Stimulated activated CD8-positive, alpha-beta memory T cell treated with anti-CD3 and anti-CD28 coated beads, Interleukin-4, amount 100 ng/mL, for 4 hours (primary cell): ENCODE measurements around the gene CEP295NL.
A peak's percentile ranks its signal among the peaks of the same experiment; 100 is the strongest.
"Not testable (repeated sequence)": the region's sequence is repeated elsewhere in the genome, so short reads cannot be mapped to it uniquely, and the experiment has no call there.

Experiments
- DNase-seq, 2 donors: peaks; one replicate each; pipeline ENCODE4 v3.0.0-alpha.2; 2020; ENCODE audit warnings: low read depth in 2 of 2, low spot score in 1 of 2

The CEP295NL gene

DNA sequence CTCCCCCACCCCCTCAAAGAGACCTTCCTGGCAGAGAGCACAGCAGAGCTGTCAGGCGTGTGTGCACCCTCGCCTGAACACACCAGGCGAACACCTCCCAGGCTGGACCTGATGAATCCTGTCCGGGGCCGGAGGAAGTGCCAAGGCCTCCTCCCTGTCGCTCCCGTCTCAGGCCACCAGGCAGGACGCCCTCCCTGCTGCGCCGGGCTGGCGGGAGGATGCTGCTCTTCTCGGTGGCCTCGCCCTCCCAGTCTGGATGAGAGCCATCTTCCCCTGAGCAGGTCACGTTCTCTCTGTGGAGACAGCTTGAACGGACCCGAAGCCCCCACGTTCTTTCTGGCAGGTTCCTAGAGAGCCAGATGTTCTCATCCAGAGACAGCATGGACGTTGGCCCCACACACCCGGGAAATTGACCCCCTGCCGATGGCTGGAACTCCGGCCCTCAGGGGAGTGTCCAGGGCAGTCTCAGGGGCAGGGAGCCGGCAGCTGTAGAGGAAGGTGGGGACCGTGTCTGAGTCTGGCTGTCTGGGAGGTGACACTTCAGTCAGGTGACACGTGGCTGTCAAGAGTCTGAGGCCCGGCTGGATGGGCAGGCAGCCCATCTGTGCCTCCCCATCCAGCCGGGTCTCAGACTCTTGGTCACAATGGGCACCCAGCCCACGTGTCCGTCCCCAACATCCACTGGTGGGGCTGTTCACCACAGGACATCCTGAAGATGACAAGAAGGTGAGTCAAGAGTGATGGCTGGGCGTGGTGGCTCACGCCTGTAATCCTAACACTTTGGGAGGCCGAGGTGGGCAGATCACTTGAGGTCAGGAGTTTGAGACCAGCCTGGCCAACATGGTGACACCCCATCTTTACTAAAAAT lies 27.1 kb upstream of the CEP295NL start:
- DNase-seq = no peak

DNA sequence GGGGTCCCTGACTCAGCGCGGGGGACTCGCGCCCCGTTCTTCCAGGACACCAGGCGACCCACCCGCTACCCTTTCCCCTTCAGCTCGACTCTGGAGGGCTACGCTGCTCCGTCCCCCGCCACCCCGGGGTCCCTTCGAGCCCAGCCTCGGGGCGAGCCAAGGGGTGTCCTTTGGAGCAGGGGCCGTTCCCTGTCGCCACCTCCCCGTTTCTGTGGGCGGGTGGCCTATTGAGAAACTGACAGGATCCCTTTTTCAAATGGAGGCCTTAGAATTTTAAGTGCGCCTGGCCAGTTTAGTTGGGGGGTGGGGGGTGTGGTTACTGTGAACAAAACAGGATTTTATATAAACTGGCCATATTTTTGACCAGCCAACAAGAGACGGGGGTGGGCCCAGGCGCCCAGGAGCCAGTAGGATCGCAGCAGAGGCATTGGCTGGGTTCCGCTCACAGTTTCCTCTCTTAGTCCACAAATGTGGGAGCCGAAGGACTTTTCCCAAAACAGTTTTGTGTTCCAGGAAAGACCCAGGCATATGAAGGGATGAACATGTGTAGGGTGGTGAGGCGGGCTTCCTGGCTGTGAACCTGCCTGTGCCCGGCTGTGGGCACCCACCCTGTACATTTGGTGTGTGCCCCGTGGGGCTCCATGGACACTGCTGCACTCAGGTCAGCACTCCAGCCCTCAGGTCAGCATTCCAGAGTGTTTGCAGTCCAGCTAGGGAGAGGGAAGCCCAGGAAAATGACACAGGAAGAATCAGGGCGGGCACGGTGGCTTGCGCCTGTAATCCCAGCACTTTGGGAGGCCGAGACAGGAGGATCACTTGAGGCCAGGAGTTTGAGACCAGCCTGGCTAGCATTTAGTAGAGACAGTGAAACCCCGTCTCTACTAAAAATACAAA lies 22.9 kb upstream of the CEP295NL start:
- no peak for DNase-seq

DNA sequence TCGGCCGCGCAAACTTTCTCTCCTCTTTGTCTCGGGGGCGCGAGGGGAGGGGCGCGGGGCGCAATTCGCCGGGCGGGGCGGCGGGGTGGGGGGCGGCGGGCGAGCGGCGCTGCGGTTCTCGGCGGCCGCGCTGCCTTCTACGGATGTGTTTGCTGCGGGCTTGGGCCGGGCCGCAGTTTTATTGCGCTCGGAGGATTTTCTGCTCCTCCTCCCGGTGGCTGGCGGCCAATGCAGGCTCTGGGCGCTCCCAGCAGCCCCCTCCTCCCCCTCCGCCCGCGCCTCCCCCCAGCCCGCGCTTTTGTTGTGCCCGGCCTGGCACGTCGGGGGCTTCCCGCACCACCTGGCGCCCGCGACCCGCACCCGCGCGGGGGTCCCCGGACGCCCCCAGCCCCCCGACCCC lies 22.2 kb upstream of the CEP295NL start, which contains the start of gene TIMP2:
TSS of gene TIMP2 (minus strand) at position 154 of the 400 bp plus-strand sequence. CDS start 299 bp downstream, outside the sequence.
- DNase-seq = peak; percentile 12 to 34

DNA sequence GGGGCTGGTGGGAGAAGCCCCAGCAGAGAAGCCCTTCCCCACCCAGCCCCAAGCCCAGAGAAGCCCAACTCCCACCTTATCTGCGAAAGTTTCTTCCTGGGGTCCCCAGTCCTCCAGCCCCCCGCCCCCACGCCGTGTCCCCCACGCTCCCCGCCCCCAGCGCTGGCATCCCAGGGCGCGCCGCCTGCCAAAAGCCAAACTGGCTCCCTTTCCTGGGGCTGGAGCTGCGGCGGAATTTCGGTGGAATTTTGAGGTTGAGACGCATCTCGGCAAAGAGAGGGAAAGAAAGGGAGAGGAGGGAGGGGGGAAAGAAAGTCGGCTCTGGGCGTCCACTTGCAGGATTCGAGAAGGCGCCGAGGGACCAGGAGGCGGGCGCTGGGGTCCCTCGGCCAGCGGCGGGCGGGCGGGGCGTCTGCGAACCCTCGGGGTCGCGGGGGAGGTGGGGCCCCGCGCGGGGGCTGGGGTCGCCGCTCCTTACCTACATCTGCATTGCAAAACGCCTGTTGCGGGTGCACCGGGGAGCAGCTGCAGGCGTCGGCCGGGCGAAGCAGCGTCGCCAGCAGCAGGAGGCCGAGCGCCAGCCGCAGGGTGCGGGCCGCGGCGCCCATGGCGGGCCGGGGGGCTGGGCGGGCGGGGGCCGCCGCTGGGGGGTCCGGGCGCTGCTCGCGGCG lies 21.6 kb upstream of the CEP295NL start:
- DNase-seq = no peak

DNA sequence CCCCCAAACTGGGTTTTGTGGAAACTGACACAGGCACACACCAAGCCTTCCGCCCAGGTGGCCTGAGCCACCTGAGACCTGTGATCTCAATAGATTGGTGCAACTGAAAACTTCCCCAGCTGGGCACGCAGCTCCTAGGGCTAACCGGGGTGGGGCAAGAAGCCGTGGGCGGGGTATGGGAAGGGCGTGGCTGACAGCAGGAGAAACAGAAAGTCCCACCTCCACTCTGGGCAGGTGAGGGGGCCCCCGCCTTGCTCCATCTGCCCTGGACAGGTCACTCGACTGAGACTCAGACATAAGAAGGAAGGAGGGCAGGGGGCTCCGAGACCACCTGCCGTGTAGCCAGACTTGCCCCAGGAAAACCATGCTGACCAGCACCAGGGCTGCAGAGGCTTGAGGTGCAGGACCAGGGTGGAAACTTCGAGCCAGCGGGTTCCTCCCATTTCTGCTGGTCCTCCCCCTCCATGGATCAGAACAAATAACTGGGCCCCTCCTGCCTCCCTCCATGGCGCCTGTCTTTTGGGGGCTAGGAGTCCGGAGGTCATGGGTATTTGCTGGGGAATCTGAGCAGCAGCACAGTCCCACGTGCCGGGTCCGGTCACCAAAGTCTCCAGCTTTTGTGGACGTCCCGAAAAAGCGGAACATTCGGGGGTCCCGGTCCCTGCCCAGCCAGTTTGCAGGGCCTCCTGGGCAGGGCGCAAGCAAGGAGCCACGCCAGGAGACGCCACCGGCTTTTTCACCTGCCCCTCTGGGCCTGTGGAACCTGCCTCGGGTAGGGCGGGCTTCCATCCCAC lies 20.9 kb upstream of the CEP295NL start:
- DNase-seq = peak; percentile 21 to 31

DNA sequence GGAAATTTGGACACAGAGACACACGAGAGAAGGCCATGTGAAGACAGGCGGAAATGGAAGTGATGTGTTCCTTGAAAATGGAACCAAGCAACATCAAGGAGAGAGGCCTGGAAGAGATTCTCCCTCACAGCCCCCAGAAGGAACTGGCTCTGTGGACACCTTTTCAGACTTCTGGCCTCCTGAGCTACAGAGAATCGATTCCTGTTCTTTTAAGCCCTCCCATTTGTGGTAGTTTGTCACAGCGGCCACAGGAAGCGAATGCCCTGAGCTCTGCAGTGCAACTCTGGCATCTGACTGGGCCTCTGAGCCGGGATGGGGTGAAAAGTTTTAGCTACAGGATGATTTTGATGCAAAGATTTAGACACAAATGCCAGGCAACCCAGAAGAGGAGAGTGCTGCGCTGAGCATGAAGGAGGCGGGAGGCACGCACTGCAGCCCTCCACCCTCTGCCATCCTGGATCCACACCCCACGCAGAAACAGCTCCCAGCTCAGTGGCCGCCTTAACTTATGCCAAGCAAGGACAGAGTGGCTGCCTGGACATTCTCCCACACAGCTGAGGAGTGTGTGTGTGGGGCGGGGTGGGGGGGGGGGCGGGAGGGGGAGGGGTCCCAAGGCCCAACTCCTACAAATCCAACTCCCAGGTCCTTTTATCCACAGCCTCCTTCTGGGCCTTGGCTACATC lies 20.0 kb upstream of the CEP295NL start:
- DNase-seq = no peak

DNA sequence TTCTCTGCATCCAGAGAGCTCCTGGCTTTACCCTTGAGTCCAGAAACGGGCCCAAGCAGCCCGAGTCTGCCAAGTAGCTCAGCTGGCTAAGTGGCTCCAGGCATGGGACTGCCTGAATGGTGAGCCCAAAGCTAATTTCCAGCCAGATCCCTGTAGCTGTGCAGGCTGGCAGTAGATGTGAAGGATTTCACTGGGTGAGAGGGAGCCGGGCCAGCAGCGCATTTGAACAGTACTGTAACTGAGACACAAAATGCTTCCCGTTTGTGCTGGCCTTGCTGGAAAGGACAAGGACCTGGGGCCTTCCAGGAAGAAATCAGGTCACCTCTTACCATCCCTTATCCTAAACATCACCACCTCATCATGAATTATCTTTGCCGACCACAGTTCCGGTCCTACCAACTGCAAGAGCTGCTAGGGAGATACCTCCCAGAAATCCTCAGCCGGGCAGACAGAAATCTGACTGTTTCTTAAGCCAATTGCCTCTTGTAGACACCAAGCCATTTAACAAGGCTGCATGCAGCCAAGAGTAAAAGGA lies 18.5 kb upstream of the CEP295NL start:
- DNase-seq = no peak

DNA sequence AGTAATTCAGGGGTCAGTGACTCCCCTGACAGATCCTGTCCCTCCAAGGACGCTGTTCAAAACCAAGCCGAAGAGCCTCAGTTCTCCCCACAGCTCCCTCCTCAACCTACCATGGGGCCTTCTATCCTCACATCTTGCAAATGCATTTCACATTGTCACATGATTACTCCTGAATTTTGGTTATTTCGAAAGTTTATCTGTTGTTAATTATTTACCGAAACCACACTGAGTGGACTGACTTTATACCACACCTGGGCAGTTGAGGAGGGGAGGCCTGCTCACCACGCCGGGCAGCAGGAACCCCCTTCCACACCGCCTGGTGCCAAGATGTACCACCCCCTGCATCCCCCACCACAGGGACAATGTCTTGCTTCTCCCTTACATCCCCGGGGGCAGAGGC lies 17.5 kb upstream of the CEP295NL start:
- DNase-seq = no peak

DNA sequence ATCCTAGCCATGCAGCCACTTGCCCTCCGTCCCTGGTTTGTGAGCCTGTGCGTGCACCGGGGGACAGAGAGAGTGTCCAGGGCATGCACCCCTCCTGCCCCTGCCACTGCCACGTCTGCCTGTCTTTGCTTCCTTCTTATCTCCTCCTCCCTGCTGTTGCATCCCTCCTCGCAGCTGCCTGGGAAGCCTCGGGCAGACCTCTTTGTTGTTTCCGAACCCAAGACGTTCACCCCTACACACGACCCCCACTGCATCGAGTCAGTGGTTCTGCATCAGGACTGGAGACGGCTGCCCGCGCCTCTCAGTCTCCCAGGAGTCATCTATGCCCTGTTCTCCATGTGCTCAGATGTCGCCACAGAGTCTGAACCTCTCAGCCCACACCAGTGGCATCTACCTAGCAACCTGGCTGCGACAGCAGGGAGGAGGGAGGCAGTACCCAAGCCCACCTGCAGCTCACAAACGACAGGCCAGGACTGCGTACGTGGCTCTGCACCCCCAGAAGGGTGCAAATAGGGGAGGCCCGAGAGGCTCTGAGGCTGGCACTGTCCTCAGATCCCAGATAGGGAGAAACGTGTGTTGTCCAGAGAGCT lies 17.0 kb upstream of the CEP295NL start:
- DNase-seq = no peak

DNA sequence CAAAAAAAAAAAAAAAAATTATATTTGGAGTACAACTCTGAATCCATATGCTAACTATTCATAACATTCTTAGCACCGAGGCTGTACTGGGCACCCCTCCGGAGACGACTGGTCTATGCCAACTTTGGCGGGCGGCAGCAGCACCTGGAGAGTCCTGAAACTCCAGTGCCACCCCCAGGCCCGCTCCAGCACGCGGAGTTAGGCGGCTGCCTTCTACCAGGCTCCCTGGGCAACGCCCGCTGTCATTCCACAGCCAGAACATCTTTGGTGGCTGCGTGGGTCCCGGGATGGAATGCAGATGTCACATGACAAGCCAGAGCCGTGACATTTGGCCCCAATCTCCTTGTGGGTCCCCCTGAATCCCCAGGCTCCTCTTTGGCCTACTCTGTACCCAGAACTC lies 16.0 kb upstream of the CEP295NL start:
- no peak for DNase-seq

DNA sequence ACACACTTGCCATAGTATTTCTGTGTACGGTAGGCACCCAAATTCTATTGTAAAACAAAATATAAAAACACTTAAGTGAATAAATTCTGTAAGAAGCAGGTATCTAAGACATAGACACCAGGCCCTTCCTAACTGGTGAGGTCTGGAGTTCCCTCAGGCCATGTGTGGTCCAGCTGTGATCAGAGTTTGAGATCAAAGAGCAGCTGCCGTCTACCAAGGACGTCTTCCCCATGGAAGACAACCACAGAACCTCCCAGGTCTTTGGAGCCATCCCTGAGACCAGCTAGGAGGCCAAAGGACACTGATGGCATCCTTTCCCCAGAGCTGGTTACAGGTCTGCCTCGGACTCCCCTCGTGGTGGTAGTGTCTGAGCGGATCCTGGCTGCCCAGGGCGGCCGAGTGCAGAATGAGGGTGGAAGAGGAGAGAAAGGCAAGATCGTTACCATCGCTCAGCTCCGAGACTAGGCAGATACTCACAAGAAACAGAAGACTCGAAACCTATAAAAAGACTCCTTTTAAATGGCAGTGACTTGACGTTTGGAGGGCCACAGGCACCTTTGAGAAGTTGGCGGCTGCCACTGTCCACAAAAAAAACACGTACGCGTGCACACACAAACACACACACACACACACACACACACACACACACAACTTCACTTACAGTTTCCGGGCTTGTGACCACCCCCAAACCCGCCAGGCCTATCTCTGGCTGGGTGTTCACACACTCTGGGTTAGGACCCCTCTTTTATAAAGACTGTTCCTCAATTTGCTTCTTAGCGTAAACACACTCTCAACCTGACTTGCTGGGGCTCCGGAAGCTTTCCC lies 14.7 kb upstream of the CEP295NL start:
- no peak for DNase-seq

DNA sequence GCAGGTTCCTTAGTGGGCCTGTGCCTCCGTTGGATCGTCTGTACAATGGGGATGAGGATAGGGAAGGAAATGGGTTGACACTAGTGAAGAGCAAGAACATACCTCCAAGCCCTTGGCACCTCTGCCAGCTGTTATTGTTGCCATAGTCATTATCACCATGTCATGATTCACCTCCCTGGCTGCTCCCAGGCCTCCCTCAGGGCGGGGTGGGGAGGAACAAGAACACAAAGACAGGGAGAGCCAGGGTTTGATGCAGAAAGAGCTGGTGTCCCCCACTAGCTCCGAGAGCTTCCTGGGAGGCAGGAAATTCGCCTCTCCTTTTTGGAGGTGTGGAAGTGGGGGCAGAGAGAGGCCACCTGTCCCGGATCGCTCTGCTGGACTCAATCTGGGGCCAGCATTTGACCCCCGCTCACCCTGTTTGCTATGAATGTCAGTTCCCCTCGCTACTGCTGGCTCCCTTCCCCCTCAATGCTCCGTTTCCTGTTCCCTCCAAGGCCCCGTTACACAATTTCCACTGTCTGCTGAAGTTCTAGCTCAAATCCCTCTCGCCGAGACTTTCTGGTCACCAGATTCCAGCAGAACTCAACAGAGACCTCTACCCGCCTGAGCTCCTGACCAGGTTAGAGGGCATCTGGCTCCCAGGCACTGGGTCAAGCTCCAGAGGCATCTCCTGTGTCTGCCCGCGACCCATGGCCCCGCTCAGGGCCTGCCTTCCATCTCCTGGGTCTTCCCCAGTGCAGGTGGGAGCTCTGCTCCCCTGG lies 13.1 kb upstream of the CEP295NL start:
- no peak for DNase-seq

DNA sequence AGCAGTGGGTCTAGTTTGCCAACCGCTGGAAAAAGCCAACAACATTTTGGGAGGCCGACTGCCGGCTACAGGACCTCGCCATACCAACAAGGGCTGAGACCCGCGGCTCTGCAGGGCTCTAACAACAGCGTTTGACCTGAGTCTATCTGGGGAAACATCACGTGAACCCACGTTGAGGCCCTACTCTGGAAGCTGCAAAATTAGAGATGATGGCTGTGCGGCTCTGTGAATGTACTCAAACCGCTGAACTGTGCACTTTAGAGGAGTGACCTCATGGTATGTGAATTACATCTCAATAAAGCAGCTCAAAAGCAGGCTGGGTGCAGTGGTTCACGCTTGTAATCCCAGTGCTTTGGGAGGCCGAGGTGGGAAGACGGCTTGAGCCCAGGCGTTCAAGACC lies 10.1 kb upstream of the CEP295NL start:
- DNase-seq = no peak

DNA sequence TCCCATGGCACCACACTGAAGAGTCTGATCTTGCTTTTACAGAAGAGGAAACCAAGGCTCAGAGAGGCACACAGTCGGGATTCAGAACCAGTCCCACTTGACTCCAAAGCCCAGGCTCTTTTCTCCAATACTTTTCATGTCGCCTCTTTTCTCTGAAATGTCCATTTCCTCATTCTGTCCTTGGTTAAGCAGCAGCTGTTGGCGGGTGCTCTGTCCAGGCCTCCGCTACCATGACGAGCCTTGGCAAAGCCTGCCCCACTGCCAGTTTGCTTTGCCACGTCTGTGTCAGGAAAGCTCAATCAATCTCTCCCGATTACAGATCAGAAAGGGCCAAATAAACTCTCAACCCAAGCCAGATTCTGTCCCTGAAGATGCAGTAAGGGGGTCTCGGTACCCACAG lies 9.1 kb upstream of the CEP295NL start:
- DNase-seq = no peak

DNA sequence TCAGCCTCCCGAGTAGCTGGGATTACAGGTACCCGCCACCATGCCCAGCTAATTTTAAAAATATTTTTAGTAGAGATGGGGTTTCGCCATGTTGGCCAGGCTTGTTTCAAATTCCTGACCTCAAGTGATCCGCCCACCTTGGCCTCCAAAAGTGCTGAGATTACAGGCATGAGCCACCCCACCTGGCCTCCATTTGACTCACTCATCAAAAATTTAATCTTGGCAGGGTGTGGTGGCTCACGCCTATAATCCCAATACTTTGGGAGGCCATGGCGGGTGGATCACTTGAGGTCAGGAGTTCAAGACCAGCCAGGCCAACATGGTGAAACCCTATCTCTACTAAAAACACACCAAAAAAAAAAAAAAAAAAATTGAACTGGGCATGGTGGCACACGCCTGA lies 8.5 kb upstream of the CEP295NL start:
- not testable (repeated sequence) for DNase-seq

DNA sequence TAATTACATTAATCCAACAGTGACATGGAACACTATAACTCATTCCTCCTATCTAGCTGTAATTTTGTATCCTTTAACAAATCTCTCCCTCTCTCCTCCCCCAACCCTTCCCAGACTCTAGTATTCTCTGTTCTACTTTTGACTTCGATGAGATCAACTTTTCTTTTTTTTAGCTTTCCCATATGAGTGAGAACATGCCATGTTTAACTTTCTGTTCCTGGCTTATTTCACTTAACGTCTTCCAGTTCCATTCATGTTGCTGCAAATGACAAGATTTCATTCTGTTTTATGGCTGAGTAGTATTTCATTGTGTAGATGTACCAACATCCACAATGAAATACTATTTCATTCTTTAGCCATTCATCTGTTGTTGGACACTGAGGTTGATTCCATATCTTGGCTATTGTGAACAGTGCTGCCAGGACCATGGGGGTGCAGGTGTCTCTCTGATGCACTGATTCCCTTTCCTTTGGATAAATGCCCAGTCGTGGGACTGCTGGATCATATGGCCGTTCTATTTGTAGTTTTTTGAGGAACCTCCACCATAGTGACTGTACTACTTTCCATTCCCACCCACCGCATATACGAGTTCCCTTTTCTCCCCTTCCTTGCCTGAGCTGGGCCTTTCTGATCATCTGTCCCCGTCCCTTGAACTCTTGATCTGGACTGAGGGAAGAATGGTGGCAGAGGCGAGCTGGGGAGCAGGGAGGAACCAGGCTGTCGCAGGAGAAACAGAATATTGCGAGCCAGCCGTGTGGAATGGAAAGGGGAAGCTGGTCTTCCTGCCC lies 7.7 kb upstream of the CEP295NL start:
- no peak for DNase-seq

DNA sequence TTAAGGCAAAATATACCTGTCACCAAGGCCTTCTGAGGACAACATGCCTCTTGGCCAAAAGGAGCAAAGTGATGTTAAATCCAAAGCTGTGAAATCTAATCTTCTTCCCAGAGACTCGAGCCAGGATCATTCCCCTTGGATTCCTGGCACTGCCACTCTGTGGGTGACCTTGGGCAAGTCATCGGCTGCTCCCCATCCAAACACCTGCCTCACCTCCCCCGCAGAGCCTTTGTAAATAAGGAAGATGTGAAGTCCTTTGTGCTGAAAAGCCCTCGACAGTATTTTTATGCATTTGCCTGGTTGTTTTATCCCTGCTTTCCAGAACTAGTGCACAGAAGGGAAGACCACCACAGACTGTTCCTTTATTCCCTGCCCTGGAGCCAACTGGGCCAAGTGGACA lies 5.4 kb upstream of the CEP295NL start:
- no peak for DNase-seq
